IPS-18c (cell line): ENCODE measurements around the gene PAX6.
A peak's percentile ranks its signal among the peaks of the same experiment; 100 is the strongest.

Source experiments
- H3K4me3 ChIP-seq: 2 replicates; pipeline ENCODE4 v1.7.0; 2013; ENCODE audit warnings: low read depth, mild to moderate bottlenecking, low read length, moderate library complexity; ENCODE audit not compliant: insufficient read depth
- H3K9me3 ChIP-seq: one replicate; pipeline ENCODE4 v1.6.1; 2013; ENCODE audit warnings: mild to moderate bottlenecking, low read length, moderate library complexity; ENCODE audit not compliant: control insufficient read depth, insufficient read depth

The PAX6 gene

DNA sequence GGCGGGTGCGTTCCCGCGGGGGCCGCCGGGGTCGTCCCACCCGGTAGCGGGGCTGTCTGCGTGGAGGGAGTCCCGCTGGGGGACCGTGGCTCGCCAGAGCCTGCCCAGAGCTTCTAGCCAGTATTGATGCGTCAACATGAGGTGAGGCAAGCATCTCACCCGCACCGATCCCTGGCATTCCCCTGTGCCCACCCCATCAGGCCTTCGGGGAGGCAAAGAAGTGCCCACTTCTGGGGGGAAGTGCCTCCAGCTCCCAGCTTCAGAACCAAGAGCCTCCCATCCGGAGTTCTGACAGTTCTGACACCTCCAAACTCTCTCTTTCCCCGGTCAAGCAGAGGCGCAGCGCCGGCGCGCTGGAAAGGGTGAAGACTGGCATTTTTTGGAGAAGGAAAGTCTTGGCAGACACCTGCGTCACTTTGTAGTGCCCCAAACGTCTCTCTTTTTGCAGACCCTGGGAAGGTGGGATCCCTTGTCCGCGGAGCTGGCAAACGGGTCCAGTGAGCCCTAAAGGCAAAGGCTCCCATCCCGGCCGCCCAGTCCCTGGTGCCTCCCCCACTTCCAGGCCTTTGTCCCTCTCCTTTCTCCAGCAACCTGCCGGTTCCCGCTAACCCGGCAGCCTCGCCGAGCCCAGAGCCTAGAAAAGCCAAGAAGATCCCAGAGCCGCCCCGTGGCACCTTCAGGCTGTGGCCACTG is 3.2 kb upstream of the PAX6 start:
- no peaks in the 10 kb centered on the region for H3K9me3 ChIP-seq
- H3K4me3 ChIP-seq: peak overlapping the region; percentile 34; the same call in 1 of the 2 replicates

DNA sequence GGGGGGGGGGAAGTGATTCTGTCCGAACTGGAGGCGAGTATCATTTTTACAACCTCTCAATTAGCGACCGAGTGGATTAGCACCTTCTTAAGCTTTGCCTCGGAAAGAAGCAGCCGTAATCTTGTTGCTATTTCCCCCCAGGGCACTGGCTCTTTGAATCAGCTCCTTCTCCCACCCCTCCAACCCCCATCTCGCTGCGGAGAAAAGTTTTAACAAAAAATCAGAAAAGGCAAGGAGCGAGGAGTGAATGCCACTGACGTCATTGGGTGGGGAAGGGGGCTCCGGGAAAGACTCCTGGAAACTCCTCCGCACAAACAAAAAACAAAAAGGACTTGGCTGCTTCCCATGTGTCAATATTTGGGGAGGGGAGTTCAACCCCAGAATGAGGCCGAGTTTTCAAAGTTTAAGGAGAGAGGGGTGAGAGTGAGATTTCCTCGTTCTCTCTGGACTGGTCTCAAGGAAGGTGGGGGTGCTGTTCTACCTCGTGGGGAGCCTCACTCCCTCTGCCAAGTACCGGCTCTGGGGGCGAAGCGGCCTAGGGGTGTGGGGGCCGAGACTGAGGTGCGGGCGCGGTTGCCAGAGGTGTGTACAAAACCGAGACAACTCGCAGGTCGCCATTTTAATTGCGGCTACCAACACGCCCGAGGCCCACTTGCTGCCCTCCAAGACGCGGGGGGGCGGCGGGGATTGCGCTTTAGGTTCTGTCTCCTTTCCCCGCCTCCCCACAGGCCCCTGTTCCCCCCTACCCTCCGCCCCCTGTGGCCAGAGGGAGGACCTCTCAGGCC is 2.5 kb upstream of the PAX6 start:
- Histone ChIP-seq H3K9me3 (no peaks in the 10 kb centered on the region), H3K4me3 (peak overlapping the region; percentile 34)

DNA sequence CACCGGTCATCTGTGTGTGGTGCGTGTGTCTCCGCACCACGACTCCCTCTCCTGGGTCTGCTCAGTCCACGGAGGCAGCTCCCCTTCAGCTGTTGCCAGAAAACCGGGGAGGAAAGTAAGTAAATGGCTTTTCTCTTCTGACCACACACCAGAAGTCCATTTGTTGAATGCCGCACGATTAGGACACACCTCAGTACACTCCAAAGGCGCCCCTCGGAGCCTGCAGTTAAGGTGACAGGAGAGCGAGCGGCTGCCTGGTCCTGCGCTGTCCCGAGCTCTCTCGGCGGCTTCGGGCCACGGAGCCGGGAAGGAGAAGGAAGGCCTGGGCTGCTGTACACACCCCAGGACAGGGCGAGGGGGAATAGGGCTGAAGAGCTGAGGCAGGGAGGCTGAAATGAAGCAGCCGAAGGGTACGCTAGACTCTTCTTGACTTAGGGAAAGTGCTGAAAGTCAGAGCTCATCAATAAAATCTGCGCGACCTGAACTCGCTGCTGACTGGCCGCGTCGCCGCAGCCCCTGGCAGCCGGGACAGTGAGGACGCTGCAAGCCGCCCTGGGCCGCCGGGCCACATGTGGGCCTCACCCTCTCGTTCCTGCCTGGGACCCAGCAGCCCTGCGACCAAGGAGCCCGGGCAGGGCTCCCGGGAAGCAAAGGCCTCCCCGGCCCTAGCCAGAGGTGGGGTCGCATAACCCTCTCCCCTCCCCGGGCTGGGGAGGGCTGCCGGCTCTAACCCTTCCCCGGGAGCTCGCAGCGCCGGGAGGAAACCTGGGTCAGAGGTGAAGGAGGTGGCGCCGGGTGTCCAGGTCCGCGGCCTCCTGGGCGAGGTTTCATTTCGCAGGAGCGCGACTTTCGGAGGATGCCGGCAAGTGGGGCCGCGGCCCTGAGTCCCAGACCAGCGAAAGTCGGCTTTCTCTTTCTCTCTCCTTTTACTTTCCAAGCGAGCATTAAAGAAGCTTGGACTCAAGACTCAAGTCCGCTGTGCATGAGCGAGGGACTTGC is 1.6 kb upstream of the PAX6 start:
- Histone ChIP-seq H3K9me3 (no peaks in the 10 kb centered on the region), H3K4me3 (peak overlapping the region; percentile 47)

DNA sequence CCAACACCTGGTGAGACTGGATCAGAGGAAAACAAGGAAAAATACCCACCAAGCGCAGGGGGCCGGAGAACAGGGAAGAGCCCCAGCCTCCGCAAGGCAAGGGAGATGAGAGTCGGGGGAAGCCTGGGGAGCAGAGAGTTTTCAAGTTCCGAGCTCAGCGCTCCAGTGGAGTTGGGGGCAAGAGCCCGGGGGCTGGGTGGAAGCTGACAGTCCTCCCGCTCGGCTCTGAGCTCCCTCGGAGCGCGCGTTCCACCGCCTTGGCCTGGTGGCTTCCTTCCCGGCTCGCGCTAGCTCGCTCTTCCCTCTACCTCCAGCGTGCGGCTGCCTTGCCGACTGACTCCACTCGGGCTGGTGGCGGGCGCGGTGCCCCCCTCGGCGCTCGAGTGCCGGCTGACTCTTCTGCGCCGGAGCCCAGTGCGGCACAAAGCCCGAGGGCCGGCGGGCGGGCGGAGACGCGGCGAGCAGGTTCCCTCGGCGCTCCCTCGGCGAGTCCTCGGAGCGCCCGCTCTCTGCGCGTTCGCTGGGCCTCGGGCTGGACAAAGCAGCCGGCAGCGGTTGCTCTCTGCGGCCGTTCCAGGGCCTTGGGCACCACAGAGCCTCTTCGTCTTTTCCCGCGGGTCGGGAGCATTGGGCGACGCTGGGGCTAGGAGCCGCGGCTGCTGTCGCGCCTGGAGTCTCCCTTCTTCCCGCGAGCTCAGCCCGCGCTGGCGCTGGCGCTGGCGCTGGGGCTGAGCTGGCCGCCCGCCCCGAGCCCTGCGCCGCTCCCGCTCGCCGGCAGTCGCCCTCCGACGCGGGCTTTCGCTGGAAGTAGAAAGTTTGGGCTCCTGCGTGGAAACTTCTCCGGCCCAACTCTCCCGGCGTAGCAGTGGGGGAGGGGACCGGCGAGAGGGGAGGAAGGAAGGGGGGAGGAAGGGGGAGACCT is 1.0 kb downstream of the PAX6 start:
- H3K4me3 ChIP-seq: peak overlapping the region; percentile 51

DNA sequence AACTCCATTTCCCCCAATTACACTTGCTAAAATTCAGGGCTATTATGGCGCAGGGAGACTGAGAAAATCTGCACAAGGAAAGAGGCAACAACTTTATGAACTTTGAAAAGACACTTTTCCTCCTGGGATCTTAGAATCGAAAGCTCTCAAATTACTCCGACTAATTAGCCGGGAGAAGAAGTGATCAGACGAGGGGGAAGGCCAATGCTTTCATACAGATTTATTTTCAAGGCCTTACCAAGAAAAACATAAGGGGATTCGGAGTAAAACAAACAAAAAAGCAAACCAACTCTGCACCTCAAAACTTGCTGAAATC is 1.6 kb downstream of the PAX6 start:
- peak overlapping the region; percentile 51; the same call in 1 of the 2 replicates for H3K4me3 ChIP-seq

More for the DNA sequence above, 1.0 kb downstream of the PAX6 start:
- no peaks in the 10 kb centered on the region for H3K9me3 ChIP-seq

DNA sequence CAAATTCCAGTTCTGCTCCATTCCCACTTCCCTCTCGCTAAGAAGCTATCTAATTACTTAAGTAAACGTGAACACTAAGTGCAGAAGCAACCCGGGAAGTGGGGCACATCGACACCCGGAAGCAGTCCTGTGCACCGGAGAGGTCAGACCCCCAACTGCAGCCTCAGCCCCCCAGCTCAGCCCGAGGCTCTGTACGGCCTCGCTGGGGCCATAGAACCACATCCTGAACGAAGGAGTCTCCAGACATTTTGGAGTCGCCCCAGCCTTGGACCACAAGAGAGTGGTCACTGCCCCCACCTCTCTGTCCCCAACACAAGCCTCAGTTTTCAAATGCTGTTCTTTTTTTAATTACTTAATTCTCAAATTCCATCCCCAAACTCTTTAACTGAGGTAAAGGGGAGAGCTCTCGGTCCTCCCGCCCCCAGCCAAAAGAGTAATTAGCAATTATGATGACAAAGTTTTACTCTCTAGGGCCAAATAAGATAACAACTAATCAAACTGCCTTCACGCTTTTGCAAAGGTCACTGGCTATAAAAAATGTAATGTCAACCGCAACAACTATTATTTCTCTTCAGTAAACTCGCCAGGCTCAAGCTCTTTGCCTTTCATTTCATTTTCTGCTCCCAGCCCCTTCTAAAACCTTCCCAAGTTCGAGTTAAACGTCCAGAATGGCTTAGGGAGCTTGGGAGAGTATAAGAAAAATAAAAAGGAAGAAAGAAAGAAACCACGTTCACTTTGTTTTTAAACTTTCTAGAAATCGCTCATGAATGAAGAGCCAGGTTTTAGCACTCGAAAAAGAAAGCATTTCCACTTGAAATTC is 2.2 kb downstream of the PAX6 start:
- no peak overlapping the region; the same call in 1 of the 2 replicates for H3K4me3 ChIP-seq
- no peaks in the 10 kb centered on the region for H3K9me3 ChIP-seq

More for the DNA sequence above, 1.6 kb downstream of the PAX6 start:
- no peaks in the 10 kb centered on the region for H3K9me3 ChIP-seq

DNA sequence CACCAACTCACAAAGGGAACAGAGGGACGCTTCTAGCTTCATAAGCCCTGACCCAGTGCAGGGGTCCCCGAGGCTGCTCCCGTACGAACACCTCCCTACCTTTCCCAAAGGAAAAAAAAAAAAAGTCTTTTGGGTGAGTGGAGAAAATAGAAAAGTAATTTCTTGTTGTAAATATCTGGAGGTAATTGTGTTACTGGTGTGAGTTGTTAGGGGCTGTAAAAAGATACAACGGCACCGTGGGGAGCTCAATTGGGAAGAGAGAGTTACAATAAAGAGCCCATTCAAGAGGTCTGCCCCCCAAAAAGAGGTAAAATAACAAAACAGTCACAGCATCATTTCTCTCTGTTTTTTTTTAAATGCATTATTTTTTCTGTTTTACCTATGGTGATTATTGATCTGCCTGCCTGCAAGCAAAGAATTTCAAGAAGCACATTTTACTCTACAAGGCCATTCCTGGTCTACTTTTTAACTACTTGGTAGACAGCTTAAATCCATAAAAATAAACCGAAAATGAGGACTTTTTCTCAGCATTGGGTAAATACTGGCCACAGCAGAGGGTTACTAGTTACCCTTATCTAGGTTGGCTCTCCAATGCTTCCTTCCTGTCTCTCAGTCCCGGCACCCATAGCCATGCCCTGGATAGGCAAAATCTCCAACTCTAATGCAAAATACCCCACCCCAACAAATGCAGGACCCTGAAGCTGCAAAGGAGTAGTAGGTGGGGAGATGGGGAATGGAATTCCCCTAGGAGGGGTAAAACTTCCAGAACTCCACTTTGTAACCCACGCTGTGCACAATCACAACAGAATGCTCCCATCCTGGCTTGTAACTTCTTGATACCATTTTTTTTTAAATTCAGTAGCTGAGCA is 3.1 kb downstream of the PAX6 start:
- Histone ChIP-seq H3K4me3 (no peak overlapping the region), H3K9me3 (no peaks in the 10 kb centered on the region)

DNA sequence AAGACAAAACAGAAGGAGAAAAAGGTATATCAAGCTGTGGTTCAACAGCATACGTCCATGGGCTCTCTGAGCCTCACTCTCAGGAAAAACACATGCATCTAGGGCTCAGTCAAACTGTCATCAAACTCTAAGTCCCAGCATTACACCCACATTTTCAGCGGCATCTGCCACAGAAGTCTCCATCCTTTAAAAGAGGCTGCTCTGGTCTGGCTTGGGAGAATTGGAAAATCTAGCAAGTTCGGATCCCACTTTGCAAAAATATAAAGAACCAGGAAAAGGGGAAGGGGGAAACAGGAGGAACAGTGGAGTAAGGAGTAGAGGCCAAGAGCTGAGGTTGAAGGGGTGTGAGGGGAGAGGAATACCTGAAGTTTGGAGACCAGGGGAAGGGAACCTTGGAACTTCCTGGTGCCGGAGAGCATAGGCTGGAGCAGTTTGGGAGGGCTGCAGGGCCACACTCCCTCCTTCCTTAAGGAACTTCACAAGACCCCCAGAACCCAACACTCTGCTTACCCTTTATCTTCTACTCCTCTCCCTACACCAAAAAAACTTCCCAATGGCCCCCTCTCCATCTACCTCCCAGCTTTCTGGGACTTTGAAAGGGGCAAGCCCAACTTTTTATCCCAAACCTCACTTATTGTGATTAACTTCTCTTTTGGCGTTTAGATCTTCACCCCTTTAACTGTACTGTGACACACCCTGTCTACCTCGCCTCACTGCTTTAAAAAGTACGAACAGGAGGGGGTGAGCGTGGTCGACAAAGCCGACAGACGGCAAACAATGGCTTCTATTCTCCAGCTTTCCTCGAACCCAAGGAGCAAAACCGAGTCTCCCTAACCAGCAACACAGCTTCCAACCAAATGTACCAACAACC is 4.0 kb downstream of the PAX6 start:
- no peak overlapping the region for H3K4me3 ChIP-seq

DNA sequence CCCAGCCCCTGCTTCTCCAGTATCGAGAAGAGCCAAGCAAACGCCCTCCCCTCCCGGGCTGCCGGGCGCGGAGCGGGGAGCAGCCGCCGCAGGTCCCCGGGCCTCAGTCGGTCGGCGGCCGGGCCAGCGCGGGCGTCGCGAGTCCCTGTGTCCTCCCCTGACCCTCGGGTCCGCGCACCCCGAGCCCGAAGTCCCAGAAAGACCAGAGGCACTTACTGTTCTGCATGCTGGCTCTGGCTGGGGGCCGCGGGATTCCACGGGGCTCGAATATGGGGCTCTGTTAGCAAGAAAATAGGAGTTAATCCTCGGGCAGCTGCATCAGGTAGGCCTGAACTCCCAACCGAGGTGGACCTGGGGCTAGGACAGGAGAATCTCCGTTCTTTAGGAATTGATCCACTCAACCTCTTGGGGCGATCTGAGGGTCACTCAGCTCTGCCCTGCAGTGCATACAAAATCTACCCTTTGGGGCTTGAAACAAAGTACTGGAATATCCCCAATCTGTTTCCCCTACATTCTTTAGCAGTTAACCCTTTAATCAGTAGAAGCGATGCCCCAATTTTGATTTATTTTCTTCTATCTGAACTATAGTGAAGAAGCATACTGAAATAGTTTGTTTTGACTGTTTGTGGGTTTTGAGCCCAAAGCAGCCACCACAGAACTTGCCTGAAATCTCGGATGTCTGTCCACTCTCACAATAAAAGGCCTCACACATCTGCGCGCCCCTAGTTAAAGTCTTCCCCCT is 4.8 kb downstream of the PAX6 start:
- H3K9me3 ChIP-seq: no peaks in the 10 kb centered on the region
- peak overlapping the region; percentile 41 for H3K4me3 ChIP-seq

More for the DNA sequence above, 4.0 kb downstream of the PAX6 start:
- H3K9me3 ChIP-seq: no peaks in the 10 kb centered on the region

DNA sequence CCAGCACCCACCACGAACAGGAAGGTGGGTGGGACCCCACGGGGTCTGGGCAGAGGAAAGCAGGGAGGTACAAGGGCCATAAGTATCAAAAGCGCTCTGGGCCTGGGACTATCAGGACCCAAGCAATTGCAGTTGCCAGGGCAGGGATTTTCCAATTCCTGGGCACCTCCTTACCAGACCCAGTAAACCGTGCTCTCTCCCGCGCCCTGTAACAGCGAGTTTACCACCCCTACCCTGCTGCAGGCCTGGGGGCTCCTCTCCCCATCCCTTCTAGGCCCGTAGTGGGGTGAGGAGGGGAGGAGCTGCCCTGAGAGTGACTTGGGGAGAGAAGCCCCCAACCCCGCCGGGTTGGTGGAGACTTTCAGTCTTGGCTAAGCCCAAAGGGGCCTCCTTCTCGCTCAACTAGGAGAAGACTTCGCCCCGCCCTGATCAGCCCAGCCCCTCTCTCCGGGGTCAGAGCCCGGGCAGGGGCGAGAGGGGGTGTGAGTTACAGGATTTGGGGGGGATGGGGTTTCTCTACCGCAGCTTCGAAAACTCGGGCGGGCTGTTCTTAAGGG is 5.4 kb downstream of the PAX6 start:
- H3K9me3 ChIP-seq: no peaks in the 10 kb centered on the region
- H3K4me3 ChIP-seq: peak overlapping the region; percentile 41

DNA sequence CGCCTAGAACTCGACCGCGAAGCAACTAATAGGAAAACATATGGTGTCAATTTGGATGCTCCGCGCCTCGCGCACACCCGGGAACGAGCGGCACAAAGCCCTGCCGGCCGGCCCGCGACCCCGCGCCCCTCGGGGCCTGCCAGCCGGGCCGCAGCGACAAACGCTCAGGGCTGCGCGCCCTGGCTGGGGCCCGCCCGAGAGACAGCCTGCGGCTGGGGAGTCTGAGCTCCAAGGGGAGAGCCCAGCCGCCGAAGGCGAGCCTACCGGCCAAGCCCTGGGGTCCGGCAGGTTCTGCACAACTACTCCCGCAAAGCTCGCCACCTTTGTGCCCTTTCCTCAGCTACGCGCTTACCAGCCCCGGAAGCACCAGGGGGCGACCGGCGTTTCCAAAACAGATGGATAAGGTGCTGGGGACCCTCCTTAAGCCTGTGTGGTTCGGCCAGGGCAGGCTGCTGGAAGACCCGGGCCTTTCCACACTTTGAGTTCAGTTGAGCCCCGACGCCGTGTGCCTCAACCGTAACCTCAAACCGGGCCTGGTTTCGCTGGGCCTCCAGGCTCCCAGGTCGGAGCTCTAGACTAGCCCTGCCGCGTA is 6.0 kb downstream of the PAX6 start:
- peak overlapping the region; percentile 41 for H3K4me3 ChIP-seq
- no peaks in the 10 kb centered on the region for H3K9me3 ChIP-seq

DNA sequence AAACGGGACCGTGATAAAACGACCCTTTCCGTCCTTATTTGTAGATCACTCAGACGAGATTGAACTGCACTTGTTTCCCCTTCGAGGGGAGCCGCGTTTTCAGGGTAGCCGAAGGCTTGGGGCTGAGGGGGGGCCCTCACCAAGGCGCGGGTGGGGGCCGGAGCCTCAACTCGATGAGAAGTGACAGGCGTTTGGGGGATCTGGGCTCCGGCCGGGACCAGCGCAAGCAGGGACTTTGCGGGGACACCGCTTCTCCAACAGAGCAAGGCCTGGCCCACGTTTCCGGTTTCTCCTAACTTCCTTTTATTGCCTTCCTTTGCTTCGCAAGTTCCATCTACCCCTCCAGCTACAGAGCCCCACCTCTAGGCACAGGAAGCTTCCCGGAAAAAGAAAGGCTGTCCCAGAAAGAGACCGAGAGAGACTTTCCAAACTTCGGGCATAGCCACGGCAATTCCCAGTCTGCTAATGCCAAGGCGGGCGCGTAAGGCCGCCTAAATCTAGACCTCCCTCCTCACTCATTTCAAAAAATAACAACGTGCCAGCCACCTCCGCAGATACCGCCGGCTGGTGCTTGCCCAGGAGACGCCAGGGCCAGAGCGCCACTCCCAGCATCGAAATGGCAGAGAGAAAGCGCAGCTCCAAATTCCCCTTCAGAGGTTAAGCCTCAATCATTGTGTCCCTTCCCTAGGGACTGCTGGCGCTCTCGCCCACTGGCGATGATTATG is 6.6 kb downstream of the PAX6 start:
- Histone ChIP-seq H3K4me3 (peak overlapping the region; percentile 28), H3K9me3 (no peaks in the 10 kb centered on the region)
